OCI-LY3 (cell line): Measurements from ENCODE around the gene UNC13B.

Experiments
- EZH2phosphoT487 ChIP-seq: fragments of 200-600 bp; shearing (Covaris generic); IDR thresholded peaks from 2 replicates; pipeline ENCODE4 v1.6.1; 2018; ENCODE audit warnings: antibody characterized with exemption, mixed run types, low read depth
- TF ChIP-seq, protein P1 (sequence below): fragments of 200-600, 300-600 bp; sonication (generic); IDR thresholded peaks from 2 replicates; pipeline ENCODE4 v1.5.1; 2014; ENCODE audit warnings: antibody characterized with exemption, low read length, low read depth

DNA sequence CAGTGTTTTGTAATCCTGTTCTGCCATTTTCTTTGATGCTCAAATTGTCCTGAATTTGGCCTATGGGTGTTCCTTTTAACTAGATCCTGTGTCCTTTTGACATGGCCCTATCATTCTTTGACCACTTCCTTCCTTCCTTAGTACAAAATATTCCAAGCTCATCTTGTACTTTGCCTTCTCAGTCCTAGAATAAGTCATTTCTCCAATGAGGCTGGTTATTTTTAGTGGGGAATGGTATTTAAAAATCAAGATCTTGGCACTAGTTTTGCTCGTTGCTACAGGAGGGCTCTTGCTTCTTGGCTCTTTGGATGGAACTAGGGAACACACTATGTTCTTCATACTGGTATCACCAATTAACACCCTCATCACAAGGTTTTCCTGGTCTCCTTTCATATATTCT is 108.1 kb downstream of the UNC13B start:
- TF ChIP-seq, protein P1, sequence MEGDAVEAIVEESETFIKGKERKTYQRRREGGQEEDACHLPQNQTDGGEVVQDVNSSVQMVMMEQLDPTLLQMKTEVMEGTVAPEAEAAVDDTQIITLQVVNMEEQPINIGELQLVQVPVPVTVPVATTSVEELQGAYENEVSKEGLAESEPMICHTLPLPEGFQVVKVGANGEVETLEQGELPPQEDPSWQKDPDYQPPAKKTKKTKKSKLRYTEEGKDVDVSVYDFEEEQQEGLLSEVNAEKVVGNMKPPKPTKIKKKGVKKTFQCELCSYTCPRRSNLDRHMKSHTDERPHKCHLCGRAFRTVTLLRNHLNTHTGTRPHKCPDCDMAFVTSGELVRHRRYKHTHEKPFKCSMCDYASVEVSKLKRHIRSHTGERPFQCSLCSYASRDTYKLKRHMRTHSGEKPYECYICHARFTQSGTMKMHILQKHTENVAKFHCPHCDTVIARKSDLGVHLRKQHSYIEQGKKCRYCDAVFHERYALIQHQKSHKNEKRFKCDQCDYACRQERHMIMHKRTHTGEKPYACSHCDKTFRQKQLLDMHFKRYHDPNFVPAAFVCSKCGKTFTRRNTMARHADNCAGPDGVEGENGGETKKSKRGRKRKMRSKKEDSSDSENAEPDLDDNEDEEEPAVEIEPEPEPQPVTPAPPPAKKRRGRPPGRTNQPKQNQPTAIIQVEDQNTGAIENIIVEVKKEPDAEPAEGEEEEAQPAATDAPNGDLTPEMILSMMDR = no peak
- TF ChIP-seq EZH2phosphoT487 = no peak
